CD14-positive monocyte (primary cell): ENCODE data around the gene ANKRD13D. TPM values are rescaled to one million over a fixed set of nuclear protein-coding genes. Genes with fewer than 3 reads are reported as not detected.

Source experiments
- DNase-seq, 3 donors: peaks; one replicate each; pipeline ENCODE4 v3.0.0-alpha.2; 2011 to 2022
- H2AFZ ChIP-seq: 2 replicates; pipeline ENCODE4 v1.6.0; 2012; ENCODE audit warnings: mild to moderate bottlenecking, low read depth, low read length, inconsistent platforms; ENCODE audit not compliant: insufficient read depth, poor library complexity, severe bottlenecking
- H3K27ac ChIP-seq, 2 donors: 1 replicate in 1 of 2; 2 replicates in 1 of 2; pipeline ENCODE4 v1.5.1; 2012 to 2013; ENCODE audit warnings: low read length in 2 of 2, control low read depth in 1 of 2, inconsistent platforms in 1 of 2, low read depth in 1 of 2, mild to moderate bottlenecking in 1 of 2
- H3K27me3 ChIP-seq, 2 donors: one replicate each; pipeline versions ENCODE4 v1.6.0 to v1.6.1; 2011 to 2013; ENCODE audit warnings: low read length in 2 of 2; ENCODE audit not compliant: control insufficient read depth in 2 of 2, insufficient read depth in 2 of 2
- H3K36me3 ChIP-seq, 2 donors: replicated peaks in 1 of 2; 1 replicate in 1 of 2; 2 replicates in 1 of 2; pipeline versions ENCODE4 v1.5.1 to v1.6.1; 2012 to 2013; ENCODE audit warnings: low read length in 2 of 2, control low read depth in 1 of 2, inconsistent platforms in 1 of 2, mild to moderate bottlenecking in 1 of 2; ENCODE audit not compliant: insufficient read depth in 2 of 2, control insufficient read depth in 1 of 2
- H3K4me1 ChIP-seq, 2 donors: 1 replicate in 1 of 2; 2 replicates in 1 of 2; pipeline versions ENCODE4 v1.5.1 to v1.6.1; 2012 to 2013; ENCODE audit warnings: low read length in 2 of 2, control low read depth in 1 of 2, inconsistent platforms in 1 of 2, mild to moderate bottlenecking in 1 of 2, moderate library complexity in 1 of 2; ENCODE audit not compliant: insufficient read depth in 2 of 2, control insufficient read depth in 1 of 2
- H3K4me2 ChIP-seq: replicated peaks from 2 replicates; pipeline ENCODE3; 2012; ENCODE audit warnings: low read length, moderate library complexity, mild to moderate bottlenecking; ENCODE audit not compliant: poor library complexity, severe bottlenecking; ENCODE audit errors: extremely low read depth
- H3K4me3 ChIP-seq, 3 experiments: fragments of 200-600 bp in 1 of 3; sonication (generic) in 1 of 3; replicated peaks in 1 of 3; 1 replicate in 2 of 3; 2 replicates in 1 of 3; pipeline ENCODE4 v1.5.1; 2011 to 2013; ENCODE audit warnings: low read length in 3 of 3, mild to moderate bottlenecking in 3 of 3, control low read depth in 2 of 3, low read depth in 2 of 3, inconsistent platforms in 1 of 3, moderate library complexity in 1 of 3
- H3K79me2 ChIP-seq: 2 replicates; pipeline ENCODE4 v1.6.0; 2012; ENCODE audit warnings: mild to moderate bottlenecking, control low read depth, inconsistent platforms, low read length, moderate library complexity; ENCODE audit not compliant: insufficient read depth
- H3K9ac ChIP-seq: 2 replicates; pipeline ENCODE4 v1.6.0; 2017; ENCODE audit warnings: low read length, mild to moderate bottlenecking; ENCODE audit not compliant: insufficient read depth, poor library complexity, severe bottlenecking
- H3K9me3 ChIP-seq, 2 donors: replicated peaks in 1 of 2; 1 replicate in 1 of 2; 2 replicates in 1 of 2; pipeline versions ENCODE4 v1.5.1 to v1.6.1; 2012 to 2013; ENCODE audit warnings: low read length in 2 of 2, control low read depth in 1 of 2; ENCODE audit not compliant: control insufficient read depth in 1 of 2, insufficient read depth in 1 of 2
- H4K20me1 ChIP-seq: 2 replicates; pipeline ENCODE4 v1.6.0; 2012; ENCODE audit warnings: mild to moderate bottlenecking, low read length, control low read depth, moderate library complexity; ENCODE audit not compliant: insufficient read depth
- H3K27ac Mint-ChIP-seq, 7 donors: one replicate each; pipeline ENCODE4 v1.8.0; 2020; ENCODE audit warnings: mild to moderate bottlenecking in 7 of 7, mixed read lengths in 7 of 7, moderate library complexity in 6 of 7, inconsistent platforms in 2 of 7
- H3K27me3 Mint-ChIP-seq, 3 donors: one replicate each; pipeline ENCODE4 v1.8.0; 2021 to 2022; ENCODE audit warnings: low read depth in 3 of 3, mild to moderate bottlenecking in 3 of 3, mixed read lengths in 3 of 3, moderate library complexity in 3 of 3, inconsistent platforms in 1 of 3
- H3K36me3 Mint-ChIP-seq, 2 donors: one replicate each; pipeline ENCODE4 v1.8.0; 2020; ENCODE audit warnings: mixed read lengths in 2 of 2, inconsistent platforms in 1 of 2, mild to moderate bottlenecking in 1 of 2
- H3K4me1 Mint-ChIP-seq: one replicate; pipeline ENCODE4 v1.8.0; 2020; ENCODE audit warnings: mild to moderate bottlenecking, mixed read lengths
- H3K4me3 Mint-ChIP-seq, 2 donors: one replicate each; pipeline ENCODE4 v1.8.0; 2020; ENCODE audit warnings: mild to moderate bottlenecking in 2 of 2, mixed read lengths in 2 of 2, moderate library complexity in 1 of 2
- H3K9me3 Mint-ChIP-seq, 7 donors: one replicate each; pipeline ENCODE4 v1.8.0; 2020 to 2022; ENCODE audit warnings: mixed read lengths in 7 of 7, mild to moderate bottlenecking in 6 of 7, moderate library complexity in 6 of 7, inconsistent platforms in 2 of 7
- CTCF ChIP-seq: fragments of 200-600 bp; IDR thresholded peaks from one replicate; pipeline ENCODE4 v1.8.0; 2022; ENCODE audit warnings: antibody characterized with exemption, mild to moderate bottlenecking
- WGBS: methylation state at CpG from one replicate; pipeline ENCODE4 v1.1.5; 2013; ENCODE audit warnings: missing lambda C conversion rate; ENCODE audit not compliant: insufficient coverage; 5-methylcytosine and 5-hydroxymethylcytosine counted together
- intact Hi-C, 2 donors: fragments of 100-400 bp; cut with micrococcal nuclease; formaldehyde crosslinking; loops; one replicate each; pipeline versions ENCODE4 v1.15.0 to v1.15.1; 2023
- polyA plus RNA-seq, 3 donors: library from polyadenylated mRNA; depleted of rRNA in 1 of 3; unstranded in 2 of 3; stranded (reverse) in 1 of 3; fragments of 300-500 nt in 2 of 3; fragments of >200 nt in 1 of 3; fragmentation: Illumina TruSeq in 2 of 3; gene quantifications; 1 replicate in 2 of 3; 2 replicates in 1 of 3; pipeline ENCODE4 v1.2.3, GENCODE V29; 2012 to 2021

Gene ANKRD13D
- polyA plus RNA-seq, 3 donors = 9.1 to 389 (median 10.3) TPM

GRCh38 chr11:67282155-67282875 is 6.8 kb upstream of the ANKRD13D start:
- Mint-ChIP-seq H3K4me1 (peaks cover 93% of the 10 kb centered on the region), H3K9me3 (peaks cover 0 to 2% (median 0%) of the 10 kb centered on the region in 7 donors), H3K36me3 (peaks cover 70 to 93% of the 10 kb centered on the region in 2 donors), H3K27ac (peak overlapping the region; percentile 91 to 95 (median 94)), H3K27me3 (peaks cover 0 to 9% (median 4%) of the 10 kb centered on the region in 3 donors), H3K4me3 (peak overlapping the region; percentile 11 to 50)
- H3K4me1 ChIP-seq = peaks cover 100% of the 10 kb centered on the region in 2 donors
- no peak overlapping the region for H2AFZ ChIP-seq
- no peaks in the 10 kb centered on the region for H3K9me3 ChIP-seq
- H3K4me3 ChIP-seq = peak overlapping the region in 1 of 3 experiments; percentile 83
- H3K36me3 ChIP-seq = peaks cover 80 to 87% of the 10 kb centered on the region in 2 donors
- peak overlapping the region; percentile 92 to 99 for H3K27ac ChIP-seq
- H3K9ac ChIP-seq = no peak overlapping the region
- peaks cover 3% of the 10 kb centered on the region for H4K20me1 ChIP-seq
- DNase-seq = no peak
- WGBS = 55% methylated on average over 18 of the region's 20 CpGs
- no peaks in the 10 kb centered on the region for H3K27me3 ChIP-seq
- intact Hi-C loops = no loop called here
- peaks cover 98% of the 10 kb centered on the region for H3K79me2 ChIP-seq
- H3K4me2 ChIP-seq = peak overlapping the region; percentile 80
- TF ChIP-seq CTCF = no peak

GRCh38 chr11:67282876-67283371 is 6.2 kb upstream of the ANKRD13D start:
- Histone ChIP-seq H3K9me3 (no peaks in the 10 kb centered on the region), H3K4me3 (peak overlapping the region in 1 of 3 experiments; percentile 83), H3K27ac (peak overlapping the region; percentile 92 to 99), H3K4me2 (peak overlapping the region; percentile 80), H2AFZ (no peak overlapping the region), H4K20me1 (peaks cover 3% of the 10 kb centered on the region), H3K79me2 (peaks cover 98% of the 10 kb centered on the region), H3K36me3 (peaks cover 80 to 86% of the 10 kb centered on the region in 2 donors), H3K9ac (peak overlapping the region; percentile 35), H3K27me3 (no peaks in the 10 kb centered on the region), H3K4me1 (peaks cover 100% of the 10 kb centered on the region in 2 donors)
- Mint-ChIP-seq H3K27me3 (peaks cover 0 to 10% (median 4%) of the 10 kb centered on the region in 3 donors), H3K4me3 (peak overlapping the region; percentile 46 to 80), H3K9me3 (peaks cover 0 to 2% (median 0%) of the 10 kb centered on the region in 7 donors), H3K4me1 (peaks cover 93% of the 10 kb centered on the region), H3K36me3 (peaks cover 73 to 95% of the 10 kb centered on the region in 2 donors), H3K27ac (peak overlapping the region; percentile 91 to 95 (median 94))
- TF ChIP-seq CTCF = no peak
- intact Hi-C loops = no loop called here
- no peak for DNase-seq
- WGBS = 32% methylated on average over 4 of the region's 11 CpGs
